ENCODE data around the gene DSCAML1.
A peak's percentile ranks its signal among the peaks of the same experiment; 100 is the strongest.

The DSCAML1 gene

GRCh38 chr11:117657794-117658193 lies 139.2 kb downstream of the DSCAML1 start:
- DNase-seq = no peak

- DNase-seq = no peak
Measured at GRCh38 chr11:117654281-117655255, 142.4 kb downstream of the DSCAML1 start.

GRCh38 chr11:117652521-117652920 lies 144.5 kb downstream of the DSCAML1 start:
- DNase-seq = no peak

- no peak for DNase-seq
Measured at GRCh38 chr11:117649296-117650055, 147.5 kb downstream of the DSCAML1 start.

- DNase-seq = no peak
Measured at GRCh38 chr11:117647872-117648271, 149.1 kb downstream of the DSCAML1 start.

- no peak for DNase-seq
Measured at GRCh38 chr11:117647207-117647606, 149.8 kb downstream of the DSCAML1 start.

GRCh38 chr11:117646411-117646810 lies 150.6 kb downstream of the DSCAML1 start:
- DNase-seq = no peak

- no peak for DNase-seq
Measured at GRCh38 chr11:117644403-117645155, 152.4 kb downstream of the DSCAML1 start.

- DNase-seq = no peak
Measured at GRCh38 chr11:117643606-117644300, 153.3 kb downstream of the DSCAML1 start.

- DNase-seq = no peak
Measured at GRCh38 chr11:117642835-117643234, 154.2 kb downstream of the DSCAML1 start.

GRCh38 chr11:117642396-117642795 lies 154.6 kb downstream of the DSCAML1 start:
- no peak for DNase-seq

GRCh38 chr11:117641008-117641915 lies 155.8 kb downstream of the DSCAML1 start:
- DNase-seq = no peak

GRCh38 chr11:117640041-117640440 lies 157.0 kb downstream of the DSCAML1 start:
- no peak for DNase-seq

- DNase-seq = no peak
Measured at GRCh38 chr11:117639601-117640000, 157.4 kb downstream of the DSCAML1 start.

GRCh38 chr11:117638911-117639543 lies 158.0 kb downstream of the DSCAML1 start:
- DNase-seq = no peak

- DNase-seq = peak; percentile 31
Measured at GRCh38 chr11:117634756-117635603, 162.0 kb downstream of the DSCAML1 start.

GRCh38 chr11:117633976-117634755 lies 162.8 kb downstream of the DSCAML1 start:
- DNase-seq = no peak

- DNase-seq = no peak
Measured at GRCh38 chr11:117633186-117633754, 163.7 kb downstream of the DSCAML1 start.
